Measurements from ENCODE around the gene CC2D2A.

Gene CC2D2A

DNA sequence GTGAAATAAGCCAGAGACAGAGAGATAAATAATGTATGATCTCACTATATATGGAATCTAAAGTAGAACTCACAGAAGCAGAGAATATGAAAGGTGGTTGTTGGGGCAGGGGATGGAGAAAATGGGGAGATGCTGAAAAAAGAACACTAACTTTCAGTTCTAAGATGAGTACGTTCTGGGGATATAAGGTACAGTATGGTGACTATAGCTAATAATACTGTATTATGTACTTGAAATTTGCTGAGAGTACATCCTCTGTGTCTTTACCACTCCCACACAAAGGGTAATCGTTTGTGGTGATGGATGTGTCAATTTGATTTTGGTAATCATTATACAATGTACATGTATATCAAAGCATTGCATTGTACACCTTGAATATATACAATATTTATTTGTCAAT, 178.9 kb downstream of the CC2D2A start:
- no peak for DNase-seq
- TF ChIP-seq POLR2A (IDR thresholded peaks at IDR 0.05; ENCODE audit: low read length) (no peak), GATA1 (IDR thresholded peaks at IDR 0.05; ENCODE audit: low read depth, low read length) (no peak)

DNA sequence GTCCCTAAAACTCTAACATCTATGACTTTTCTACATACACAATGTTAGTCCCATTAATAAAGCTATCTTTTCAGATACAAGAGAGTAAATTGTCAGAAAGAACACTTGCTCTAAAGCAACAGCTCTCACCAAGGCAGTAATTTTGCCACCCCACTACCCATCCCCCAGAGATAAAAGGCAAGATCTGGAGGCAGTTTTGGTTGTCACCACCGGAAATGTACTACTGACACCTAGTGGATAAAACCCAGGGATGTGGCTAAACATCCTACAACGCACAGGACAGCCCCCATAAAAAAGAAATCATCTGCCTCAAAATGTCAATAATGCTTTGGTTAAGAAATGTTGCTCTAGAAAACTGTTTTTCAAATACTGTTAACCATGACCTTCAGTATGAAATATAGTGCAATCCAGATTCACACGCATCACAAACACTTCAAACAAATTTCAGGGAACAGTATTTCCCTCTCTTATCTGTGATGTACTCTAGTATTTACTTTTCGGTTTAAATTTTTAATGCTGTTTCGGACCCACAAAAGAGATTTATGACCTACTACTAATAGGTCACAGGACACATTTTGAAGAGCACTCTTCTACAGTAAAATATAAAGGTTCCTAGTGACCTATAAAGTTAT, 180.3 kb downstream of the CC2D2A start:
- TF ChIP-seq POLR2A (IDR thresholded peaks at IDR 0.05; ENCODE audit: low read length) = no peak
- TF ChIP-seq GATA1 (IDR thresholded peaks at IDR 0.05; ENCODE audit: low read depth, low read length) = no peak
- DNase-seq = peak; percentile 86 to 87
